IMR-90 (cell line): ENCODE results near the gene AFDN. TPM values are rescaled to one million over a fixed set of nuclear protein-coding genes. Genes with fewer than 3 reads are reported as not detected.

Experiments used
- ATAC-seq: fragments of 200-7000 bp; cut with Tn5 transposase; 2 replicates; pipeline ENCODE4 v1.9.1; 2020; ENCODE audit warnings: low read depth, mild to moderate bottlenecking, moderate library complexity
- BruUV-seq: library from RNA; stranded (reverse); fragments of 400-500 nt; replicated peaks from 2 replicates; lab custom pipeline; 2021; lab: Mats Ljungman, UMichigan
- CTCF ChIA-PET: fragments of 300-600 bp; formaldehyde crosslinking; extraction: SDS; loops from one replicate; lab custom pipeline; 2021; ENCODE audit warnings: antibody characterized with exemption; lab: Yijun Ruan, JAX
- POLR2A ChIA-PET: fragments of 300-600 bp; sonication (Branson Sonifier 250); formaldehyde crosslinking; loops from one replicate; lab custom pipeline; 2022; ENCODE audit warnings: antibody characterized with exemption; ENCODE audit not compliant: unreplicated experiment; lab: Charles Lee
- DNase-seq: peaks from one replicate; pipeline ENCODE4 v3.0.0; 2013
- H2AFZ ChIP-seq: replicated peaks from 2 replicates; pipeline ENCODE3; 2013; ENCODE audit warnings: low read length, mild to moderate bottlenecking; ENCODE audit not compliant: poor library complexity
- H2AK5ac ChIP-seq: 2 replicates; pipeline ENCODE4 v1.6.1; 2013; ENCODE audit warnings: low read depth, low read length, inconsistent platforms
- H2AK9ac ChIP-seq: replicated peaks from 2 replicates; pipeline ENCODE3; 2013; ENCODE audit warnings: mild to moderate bottlenecking, low read depth, low read length, moderate library complexity; ENCODE audit not compliant: poor library complexity
- H2BK120ac ChIP-seq: 2 replicates; pipeline ENCODE4 v1.6.1; 2013; ENCODE audit warnings: low read depth, low read length, inconsistent platforms
- H2BK15ac ChIP-seq: 3 replicates; pipeline ENCODE4 v1.6.1; 2013; ENCODE audit warnings: low read depth, low read length, inconsistent platforms
- H2BK20ac ChIP-seq: 2 replicates; pipeline ENCODE4 v1.6.1; 2013; ENCODE audit warnings: low read depth, mild to moderate bottlenecking, inconsistent platforms, low read length, moderate library complexity
- H2BK5ac ChIP-seq: 2 replicates; pipeline ENCODE4 v1.6.1; 2013; ENCODE audit warnings: mild to moderate bottlenecking, low read depth, low read length, inconsistent platforms; ENCODE audit not compliant: poor library complexity, severe bottlenecking
- H3K14ac ChIP-seq: replicated peaks from 2 replicates; pipeline ENCODE4 v1.6.1; 2013; ENCODE audit warnings: low read depth, low read length, inconsistent platforms
- H3K18ac ChIP-seq: 2 replicates; pipeline ENCODE4 v1.6.1; 2013; ENCODE audit warnings: low read depth, low read length, control low read depth
- H3K23ac ChIP-seq: 2 replicates; pipeline ENCODE4 v1.6.1; 2013; ENCODE audit warnings: low read depth, low read length, inconsistent platforms
- H3K27ac ChIP-seq: 2 replicates; pipeline ENCODE4 v1.5.1; 2013; ENCODE audit warnings: mild to moderate bottlenecking, control low read depth, low read length; ENCODE audit not compliant: insufficient read depth
- H3K27me3 ChIP-seq: 2 replicates; pipeline ENCODE4 v1.6.1; 2013; ENCODE audit warnings: low read length; ENCODE audit not compliant: control insufficient read depth, insufficient read depth
- H3K36me3 ChIP-seq: 2 replicates; pipeline ENCODE4 v1.6.1; 2013; ENCODE audit warnings: low read length, mixed read lengths; ENCODE audit not compliant: control insufficient read depth, insufficient read depth
- H3K4ac ChIP-seq: 2 replicates; pipeline ENCODE4 v1.6.1; 2013; ENCODE audit warnings: low read depth, low read length, inconsistent platforms
- H3K4me1 ChIP-seq: 2 replicates; pipeline ENCODE4 v1.6.1; 2013; ENCODE audit warnings: low read length, mixed read lengths; ENCODE audit not compliant: control insufficient read depth, insufficient read depth
- H3K4me2 ChIP-seq: 2 replicates; pipeline ENCODE4 v1.6.1; 2013; ENCODE audit warnings: low read depth, mild to moderate bottlenecking, control low read depth, low read length, moderate library complexity
- H3K4me3 ChIP-seq: 2 replicates; pipeline ENCODE4 v1.5.1; 2013; ENCODE audit warnings: low read depth, mild to moderate bottlenecking, control low read depth, low read length, moderate library complexity; ENCODE audit not compliant: insufficient read depth
- H3K56ac ChIP-seq: 2 replicates; pipeline ENCODE4 v1.6.1; 2013; ENCODE audit warnings: low read length, inconsistent platforms; ENCODE audit not compliant: insufficient read depth; ENCODE audit errors: extremely low read depth
- H3K79me1 ChIP-seq, 2 experiments: 2 replicates each; pipeline ENCODE4 v1.6.1; 2013; ENCODE audit warnings: low read length in 2 of 2, inconsistent platforms in 1 of 2, low read depth in 1 of 2
- H3K9ac ChIP-seq: 2 replicates; pipeline ENCODE4 v1.6.1; 2013; ENCODE audit warnings: low read depth, low read length, control low read depth
- H3K9me1 ChIP-seq: 2 replicates; pipeline ENCODE4 v1.6.1; 2013; ENCODE audit warnings: low read length, inconsistent platforms; ENCODE audit not compliant: insufficient read depth
- H3K9me3 ChIP-seq: 2 replicates; pipeline ENCODE4 v1.6.1; 2013; ENCODE audit warnings: low read length; ENCODE audit not compliant: control insufficient read depth, insufficient read depth
- H4K20me1 ChIP-seq: 2 replicates; pipeline ENCODE4 v1.6.1; 2013; ENCODE audit warnings: low read length, inconsistent platforms; ENCODE audit not compliant: insufficient read depth
- H4K5ac ChIP-seq: 2 replicates; pipeline ENCODE4 v1.6.1; 2013; ENCODE audit warnings: mild to moderate bottlenecking, low read depth, low read length, control low read depth
- H4K8ac ChIP-seq, 2 experiments: 2 replicates each; pipeline ENCODE4 v1.6.1; 2013; ENCODE audit warnings: low read depth in 2 of 2, low read length in 2 of 2, control low read depth in 1 of 2, inconsistent platforms in 1 of 2
- H4K91ac ChIP-seq: 2 replicates; pipeline ENCODE4 v1.6.1; 2013; ENCODE audit warnings: low read depth, low read length, inconsistent platforms; ENCODE audit not compliant: insufficient read depth
- BHLHE40 ChIP-seq: fragments of 150-350 bp; IDR thresholded peaks from 2 replicates; pipeline ENCODE4 v1.6.1; 2016; ENCODE audit warnings: mild to moderate bottlenecking, low read depth, low read length
- CEBPB ChIP-seq: IDR thresholded peaks from 2 replicates; pipeline ENCODE4 v1.6.1; 2012; ENCODE audit warnings: low read depth, low read length, improper control_type of control experiment
- CHD1 ChIP-seq: IDR thresholded peaks from 2 replicates; pipeline ENCODE4 v1.6.1; 2012; ENCODE audit warnings: low read depth, low read length, improper control_type of control experiment
- FOS ChIP-seq: fragments of 150-350 bp; IDR thresholded peaks from 2 replicates; pipeline ENCODE4 v1.6.1; 2016; ENCODE audit warnings: low read depth, low read length
- MAFK ChIP-seq: IDR thresholded peaks from 2 replicates; pipeline ENCODE4 v1.6.1; 2012; ENCODE audit warnings: low read depth, low read length, improper control_type of control experiment
- MAZ ChIP-seq: IDR thresholded peaks from 2 replicates; pipeline ENCODE4 v1.6.1; 2012; ENCODE audit warnings: low read depth, mild to moderate bottlenecking, low read length, improper control_type of control experiment, moderate library complexity, borderline replicate concordance
- NFE2L2 ChIP-seq: fragments of 150-350 bp; IDR thresholded peaks from 2 replicates; pipeline ENCODE4 v1.6.1; 2016; ENCODE audit warnings: low read depth, mild to moderate bottlenecking, low read length
- RAD21 ChIP-seq: IDR thresholded peaks from 2 replicates; pipeline ENCODE4 v1.6.1; 2012; ENCODE audit warnings: low read length, improper control_type of control experiment
- RCOR1 ChIP-seq: IDR thresholded peaks from 2 replicates; pipeline ENCODE4 v1.6.1; 2012; ENCODE audit warnings: mild to moderate bottlenecking, low read length, improper control_type of control experiment; ENCODE audit not compliant: insufficient replicate concordance
- RFX5 ChIP-seq: IDR thresholded peaks from 2 replicates; pipeline ENCODE4 v1.8.0; 2012; ENCODE audit warnings: low read depth, mild to moderate bottlenecking, low read length, moderate library complexity
- SMC3 ChIP-seq: fragments of 150-350 bp; IDR thresholded peaks from 2 replicates; pipeline ENCODE4 v1.6.1; 2016; ENCODE audit warnings: low read depth, mild to moderate bottlenecking, antibody characterized with exemption, low read length, moderate library complexity
- WGBS, 2 experiments: methylation state at CpG; one replicate each; pipeline versions ENCODE4 v1.1.5 to v1.1.7; 2013; ENCODE audit warnings: missing lambda C conversion rate in 2 of 2; ENCODE audit not compliant: insufficient read length in 1 of 2; ENCODE audit errors: extremely low coverage in 2 of 2; 5-methylcytosine and 5-hydroxymethylcytosine counted together
- dilution Hi-C: fragments of 300-500 bp; cut with HindIII; formaldehyde crosslinking; loops from one replicate; pipeline ENCODE4 v1.14.3; 2018; ENCODE audit warnings: low sequenced_read_pairs; ENCODE audit not compliant: unreplicated experiment
- in situ Hi-C: fragments of 300-500 bp; cut with MboI; formaldehyde crosslinking; loops from 3 replicates; pipeline ENCODE4 v1.14.3; 2019; ENCODE audit warnings: low sequenced_read_pairs, inconsistent platforms, mixed read lengths
- intact Hi-C: fragments of 100-400 bp; cut with micrococcal nuclease; formaldehyde crosslinking; loops from 2 replicates; pipeline ENCODE4 v1.10.0; 2022
- polyA plus RNA-seq, 3 experiments: library from polyadenylated mRNA; depleted of rRNA; stranded (reverse); fragments of >200 nt; gene quantifications; 2 replicates each; pipeline ENCODE4 v1.2.3, GENCODE V29; 2012; ENCODE audit warnings: low replicate concordance in 1 of 3
- total RNA-seq: library from RNA; depleted of rRNA; stranded (reverse); fragments of >200 nt; gene quantifications from 2 replicates; pipeline ENCODE4 v1.2.3, GENCODE V29; 2012
- TF ChIP-seq, protein P1 (sequence below): fragments of 150-350 bp; IDR thresholded peaks from 2 replicates; pipeline ENCODE4 v1.6.1; 2017; ENCODE audit warnings: mild to moderate bottlenecking, antibody characterized with exemption, low read length, low read depth

Gene AFDN
- total and polyA plus RNA-seq, 2 of the 4 experiments (the other 2 are of a cell fraction) = 11.6 to 20.8 TPM

DNA sequence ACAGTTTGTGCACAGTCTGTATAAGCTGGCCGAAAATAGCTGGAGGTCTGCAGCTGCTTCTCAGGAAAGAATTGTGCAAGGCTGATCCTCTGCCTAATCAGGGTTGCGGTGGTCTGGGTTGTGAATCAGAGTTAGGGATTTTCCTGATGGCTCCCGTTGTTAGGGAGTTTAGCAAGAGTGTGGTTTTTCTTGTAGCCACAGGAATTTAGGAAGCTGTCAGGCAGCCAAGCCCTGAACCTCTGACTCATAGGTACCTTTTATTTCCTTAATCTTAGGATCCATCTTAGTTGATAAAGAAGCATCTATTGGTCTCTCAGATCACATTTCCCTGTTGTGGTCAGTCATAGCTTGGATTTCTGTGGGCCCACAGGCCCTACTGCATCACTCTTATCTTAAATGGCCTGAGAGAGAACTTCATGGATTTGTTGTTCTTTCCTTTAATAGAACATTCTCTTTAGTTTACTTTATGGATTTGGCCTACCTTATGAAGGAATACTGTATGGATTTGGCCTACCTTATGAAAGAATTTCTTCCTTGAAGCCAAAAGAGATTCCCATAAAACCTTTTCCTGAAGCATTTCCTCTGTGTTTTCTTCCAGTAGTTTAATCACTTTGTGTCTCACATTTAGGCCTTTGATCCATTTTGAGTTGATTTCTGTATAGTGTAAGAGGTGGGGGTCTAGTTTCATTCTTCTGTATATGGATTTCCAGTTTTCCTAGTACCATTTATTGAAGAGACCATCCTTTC is 181.1 kb downstream of the AFDN start:
- Histone ChIP-seq H3K4me3 (no peak overlapping the region), H3K36me3 (no peaks in the 10 kb centered on the region), H2BK120ac (no peak overlapping the region), H3K4me1 (no peaks in the 10 kb centered on the region), H3K18ac (no peak overlapping the region), H3K4me2 (no peak overlapping the region), H2BK5ac (peak overlapping the region; percentile 66), H2AFZ (no peak overlapping the region), H3K23ac (no peak overlapping the region), H4K5ac (no peak overlapping the region), H3K79me1 (no peaks in the 10 kb centered on the region), H2AK9ac (no peak overlapping the region), H3K14ac (no peak overlapping the region), H2BK20ac (no peak overlapping the region; the same call in 1 of the 2 replicates), H4K8ac (no peak overlapping the region), H3K9me1 (0 out of 2 replicates have a peak, but pooled peaks cover 3% of the 10 kb centered on the region), H3K56ac (no peak overlapping the region), H2AK5ac (no peak overlapping the region), H4K20me1 (no peaks in the 10 kb centered on the region), H3K9ac (no peak overlapping the region), H3K4ac (no peak overlapping the region), H3K9me3 (peaks cover 10% of the 10 kb centered on the region), H2BK15ac (no peak overlapping the region), H3K27ac (no peak overlapping the region), H4K91ac (no peak overlapping the region), H3K27me3 (peaks cover 5% of the 10 kb centered on the region)
- POLR2A ChIA-PET = no interaction called here
- no CpG with 5 or more reads among the region's 3 CpGs for WGBS, 2 experiments
- dilution Hi-C loops = no loop called here
- CTCF ChIA-PET = no interaction called here
- in situ Hi-C loops = no loop called here
- BruUV-seq = no TSS peak
- intact Hi-C loops = loop anchor here (2.0 kb wide), 1 partner anchor 81 kb away; no protein-coding TSS in a partner anchor
- ATAC-seq = peak; percentile 97
- DNase-seq = peak; percentile 99
- TF ChIP-seq FOS = peak; percentile 95
- 0 out of 2 replicates have a peak, but pooled peaks have one; percentile 9 for TF ChIP-seq MAZ
- 0 out of 2 replicates have a peak, but pooled peaks have one; percentile 10 for TF ChIP-seq RAD21
- TF ChIP-seq RFX5 = peak; percentile 87
- TF ChIP-seq NFE2L2 = no peak
- TF ChIP-seq CEBPB = peak; percentile 99
- TF ChIP-seq RCOR1 = peak; percentile 71
- TF ChIP-seq BHLHE40 = peak; percentile 32; the same call in 1 of the 2 replicates
- 0 out of 2 replicates have a peak, but pooled peaks have one; percentile 15 for TF ChIP-seq MAFK
- TF ChIP-seq, protein P1, sequence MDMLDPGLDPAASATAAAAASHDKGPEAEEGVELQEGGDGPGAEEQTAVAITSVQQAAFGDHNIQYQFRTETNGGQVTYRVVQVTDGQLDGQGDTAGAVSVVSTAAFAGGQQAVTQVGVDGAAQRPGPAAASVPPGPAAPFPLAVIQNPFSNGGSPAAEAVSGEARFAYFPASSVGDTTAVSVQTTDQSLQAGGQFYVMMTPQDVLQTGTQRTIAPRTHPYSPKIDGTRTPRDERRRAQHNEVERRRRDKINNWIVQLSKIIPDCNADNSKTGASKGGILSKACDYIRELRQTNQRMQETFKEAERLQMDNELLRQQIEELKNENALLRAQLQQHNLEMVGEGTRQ = peak; percentile 26; the same call in 1 of the 2 replicates
- no peak for TF ChIP-seq SMC3
- no peak for TF ChIP-seq CHD1
